Stimulated activated CD4-positive, alpha-beta T cell treated with anti-CD3 and anti-CD28 coated beads, Interleukin-12 subunit alpha, Interleukin-12 subunit beta, amount 100 ng/mL, for 24 hours (primary cell): Measurements from ENCODE around the gene SLC2A1.
"Not testable (repeated sequence)": the region's sequence is repeated elsewhere in the genome, so short reads cannot be mapped to it uniquely, and the experiment has no call there.

Experiments
- DNase-seq, 2 experiments: peaks; one replicate each; pipeline ENCODE4 v3.0.0-alpha.2; 2020; ENCODE audit warnings: low read depth in 2 of 2

Gene SLC2A1

DNA sequence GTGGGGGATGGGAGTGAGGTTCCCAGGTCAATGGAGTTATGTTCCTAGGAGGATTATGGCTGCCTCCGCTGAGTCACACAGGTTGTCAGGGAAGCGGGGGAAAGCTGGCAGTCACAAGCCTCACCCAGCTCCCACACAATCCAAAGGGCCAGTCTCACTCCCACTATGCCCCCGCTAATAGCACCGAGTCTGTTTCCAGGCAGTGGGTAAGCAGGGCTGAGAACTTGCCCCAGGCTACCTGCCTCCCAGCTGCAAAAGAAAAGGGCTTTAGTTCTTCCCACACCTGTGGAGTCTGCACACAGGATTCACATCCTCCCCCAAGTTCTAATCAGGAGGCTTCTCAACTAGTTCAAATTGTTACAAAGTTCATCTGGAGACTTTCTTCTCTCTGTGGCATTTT is 58.7 kb downstream of the SLC2A1 start:
- DNase-seq = not testable (repeated sequence)

GRCh38 chr1:42891465-42892138 is 67.1 kb downstream of the SLC2A1 start:
- DNase-seq = no peak

GRCh38 chr1:42889264-42889663 is 69.4 kb downstream of the SLC2A1 start:
- DNase-seq = no peak

DNA sequence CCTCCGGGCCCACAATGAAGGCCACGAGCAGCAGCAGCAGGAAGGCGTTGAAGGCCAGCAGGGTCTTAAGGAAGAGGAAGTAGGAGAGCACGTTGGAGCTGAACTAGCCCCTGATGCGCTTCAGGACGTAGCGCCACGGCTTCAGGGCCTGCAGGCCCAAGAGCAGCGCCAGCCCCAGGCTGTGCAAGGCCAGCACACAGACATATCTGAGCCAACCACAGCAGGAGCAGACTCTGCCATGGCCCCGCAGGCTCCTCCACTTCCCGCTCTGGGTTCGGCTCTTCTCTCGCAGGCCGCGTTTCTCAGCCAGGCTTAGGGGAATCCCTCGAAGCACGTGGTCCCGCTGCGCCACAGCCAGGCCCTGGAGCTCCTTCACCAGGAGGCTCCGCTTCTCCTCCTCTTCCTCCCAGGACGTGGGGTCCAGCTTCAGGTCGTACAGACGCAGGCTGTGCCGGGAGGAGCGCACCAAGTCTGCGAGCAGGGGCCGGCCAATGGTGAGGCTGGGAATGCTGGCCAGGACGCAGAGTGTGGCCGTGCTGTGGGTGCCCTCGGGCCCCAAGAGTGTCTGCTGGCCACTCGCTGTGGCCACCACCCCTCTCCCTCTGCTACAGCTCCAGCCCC is 70.5 kb downstream of the SLC2A1 start:
- DNase-seq = no peak

DNA sequence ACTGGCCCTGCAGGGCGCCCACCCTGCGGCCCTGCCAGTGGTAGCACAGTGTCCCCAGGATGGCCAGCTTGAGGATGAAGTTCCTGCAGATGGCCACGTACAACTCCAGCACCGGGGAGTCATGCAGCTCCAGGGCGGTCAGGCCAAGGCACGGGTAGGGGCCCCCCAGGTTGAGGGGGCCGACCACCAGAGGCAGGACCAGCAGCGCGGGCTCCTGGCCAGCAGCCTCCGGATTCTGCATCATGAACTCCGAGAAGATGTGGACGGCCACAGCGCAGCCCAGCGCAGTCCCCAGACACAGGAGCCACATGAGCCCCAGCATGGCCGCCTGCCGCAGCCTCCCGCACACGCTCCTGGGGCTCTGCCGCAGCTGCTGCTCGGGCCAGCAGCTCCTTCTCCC is 71.3 kb downstream of the SLC2A1 start:
- DNase-seq = no peak

GRCh38 chr1:42886800-42887199 is 71.9 kb downstream of the SLC2A1 start:
- no peak for DNase-seq

GRCh38 chr1:42886046-42886739 is 72.5 kb downstream of the SLC2A1 start:
- DNase-seq = no peak

- DNase-seq = no peak
These were observed 78.3 kb downstream of the SLC2A1 start for GRCh38 chr1:42880384-42880783.

DNA sequence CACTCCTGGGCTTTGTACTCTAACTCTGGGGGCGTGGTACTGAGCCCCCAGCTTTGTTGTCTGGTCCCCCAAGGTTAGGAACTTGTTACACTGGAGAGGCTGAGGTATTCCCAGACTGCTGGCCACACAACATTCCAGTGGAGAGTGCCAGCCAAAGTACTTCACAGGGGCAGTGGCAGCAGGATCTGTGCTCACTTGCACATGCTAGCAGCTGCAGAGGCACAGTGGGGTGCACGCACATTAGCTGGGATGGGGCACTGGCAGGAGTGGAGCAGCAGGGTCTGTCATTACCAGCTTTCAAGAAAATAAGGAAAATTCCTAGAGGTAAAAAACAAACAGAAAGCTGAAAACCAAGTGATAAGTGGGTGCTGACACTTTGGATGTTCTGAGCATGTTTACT is 81.3 kb downstream of the SLC2A1 start:
- DNase-seq = no peak

DNA sequence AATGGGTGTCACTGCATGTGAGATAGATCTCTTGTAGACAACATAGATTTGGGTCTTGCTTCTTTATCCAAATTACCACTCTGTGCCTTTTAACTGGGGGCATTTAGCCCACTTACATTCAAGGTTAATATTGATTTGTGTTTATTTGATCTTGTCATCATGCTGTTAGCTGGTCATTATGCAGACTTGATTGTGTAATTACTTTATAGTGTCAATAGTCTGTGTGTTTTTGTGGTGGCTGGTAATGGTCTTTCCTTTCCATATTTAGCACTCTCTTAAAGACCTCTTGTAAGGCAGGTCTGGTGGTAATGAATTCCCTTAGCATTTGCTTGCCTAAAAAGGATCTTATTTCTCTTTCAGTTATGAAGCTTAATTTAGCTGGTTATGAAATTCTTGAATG is 82.7 kb downstream of the SLC2A1 start:
- DNase-seq = no peak
